ENCODE measurements around the gene TSHZ2.

GRCh38 chr20:53524589-53525312 is 552.6 kb downstream of the TSHZ2 start:
- no peak for TF ChIP-seq CTCF (IDR thresholded peaks at IDR 0.05; ENCODE audit: poor library complexity)
- no peak for TF ChIP-seq EZH2phosphoT487 (IDR thresholded peaks at IDR 0.05; ENCODE audit: low read depth, severe bottlenecking, unreplicated experiment)
- TF ChIP-seq EZH2 (IDR thresholded peaks at IDR 0.05; ENCODE audit: borderline replicate concordance): no peak
